ENCODE data around the gene CCR2. TPM values are rescaled to one million over a fixed set of nuclear protein-coding genes. Genes with fewer than 3 reads are reported as not detected.

The CCR2 gene
- total and polyA plus RNA-seq, 2 of the 4 experiments (the other 2 are of a cell fraction) = not detected

DNA sequence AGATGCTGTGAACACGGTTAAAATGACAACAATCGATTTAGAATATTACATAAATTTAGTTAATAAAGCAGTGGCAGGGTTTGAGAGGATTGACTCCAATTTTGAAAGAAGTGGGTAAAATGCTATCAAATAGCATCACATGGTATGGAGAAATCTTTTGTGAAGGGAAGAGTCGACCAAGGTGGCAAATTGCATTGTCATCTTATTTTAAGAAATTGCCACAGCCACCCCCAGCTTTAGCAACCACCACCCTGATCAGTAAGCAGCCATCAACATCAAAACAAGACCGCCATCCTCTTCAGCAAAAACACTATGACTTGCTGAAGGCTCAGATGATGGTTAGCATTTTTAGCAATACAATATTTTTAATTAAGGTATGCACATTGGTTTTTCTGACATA is 11.1 kb downstream of the CCR2 start:
- Histone ChIP-seq H3K4me1 (ENCODE audit: control insufficient read depth, insufficient read depth, low read length) (no peaks in the 10 kb centered on the region), H2BK5ac (ENCODE audit: low read depth, low read length, poor library complexity, severe bottlenecking) (no peak overlapping the region), H3K4ac (ENCODE audit: low read depth, low read length) (no peak overlapping the region), H4K5ac (ENCODE audit: low read depth, low read length) (no peak overlapping the region), H3K4me3 (ENCODE audit: insufficient read depth, low read depth, low read length) (no peak overlapping the region), H3K79me1 (ENCODE audit: low read depth in 1 of 2, low read length in 2 of 2) (no peaks in the 10 kb centered on the region), H4K20me1 (ENCODE audit: insufficient read depth, low read length) (no peaks in the 10 kb centered on the region), H4K91ac (ENCODE audit: insufficient read depth, low read depth, low read length) (no peak overlapping the region), H3K4me2 (ENCODE audit: low read depth, low read length) (no peak overlapping the region), H3K9ac (ENCODE audit: low read depth, low read length) (no peak overlapping the region), H3K27ac (ENCODE audit: insufficient read depth, low read length) (no peak overlapping the region), H3K9me1 (ENCODE audit: insufficient read depth, low read length) (no peaks in the 10 kb centered on the region), H2BK15ac (ENCODE audit: low read depth, low read length) (no peak overlapping the region), H3K14ac (replicated peaks; ENCODE audit: low read depth, low read length) (no peak overlapping the region), H3K23ac (ENCODE audit: low read depth, low read length) (no peak overlapping the region), H4K8ac (ENCODE audit: low read depth in 2 of 2, low read length in 2 of 2) (no peak overlapping the region), H3K18ac (ENCODE audit: low read depth, low read length) (no peak overlapping the region), H2AK9ac (replicated peaks; ENCODE audit: low read depth, low read length, poor library complexity) (no peak overlapping the region), H2BK120ac (ENCODE audit: low read depth, low read length) (no peak overlapping the region), H3K27me3 (ENCODE audit: control insufficient read depth, insufficient read depth, low read length) (peaks cover 44% of the 10 kb centered on the region), H3K36me3 (ENCODE audit: control insufficient read depth, insufficient read depth, low read length) (no peaks in the 10 kb centered on the region), H2AFZ (replicated peaks; ENCODE audit: low read length, poor library complexity) (no peak overlapping the region), H3K56ac (ENCODE audit: extremely low read depth, insufficient read depth, low read length) (no peak overlapping the region), H3K9me3 (ENCODE audit: control insufficient read depth, insufficient read depth, low read length) (no peaks in the 10 kb centered on the region), H2BK20ac (ENCODE audit: low read depth, low read length) (no peak overlapping the region), H2AK5ac (ENCODE audit: low read depth, low read length) (no peak overlapping the region)
- no CpG with 5 or more reads among the region's 4 CpGs for WGBS, 2 experiments (ENCODE audit: extremely low coverage in 2 of 2, insufficient read length in 1 of 2)
- dilution Hi-C loops (cut with HindIII; ENCODE audit: low sequenced_read_pairs, unreplicated experiment) (no loop called here), in situ Hi-C loops (cut with MboI; ENCODE audit: low sequenced_read_pairs) (no loop called here), intact Hi-C loops (cut with micrococcal nuclease) (no loop called here)
- no TSS peak for BruUV-seq (replicated peaks)
- CTCF ChIA-PET = no interaction called here
- DNase-seq (no peak), ATAC-seq (ENCODE audit: low read depth) (no peak)
- POLR2A ChIA-PET (ENCODE audit: unreplicated experiment) = no interaction called here
- TF ChIP-seq CEBPB (IDR thresholded peaks at IDR 0.05; ENCODE audit: low read depth, low read length) (no peak), MAFK (IDR thresholded peaks at IDR 0.05; ENCODE audit: low read depth, low read length) (no peak), RFX5 (IDR thresholded peaks at IDR 0.05; ENCODE audit: low read depth, low read length) (no peak), MAZ (IDR thresholded peaks at IDR 0.05; ENCODE audit: borderline replicate concordance, low read depth, low read length) (no peak), FOS (IDR thresholded peaks at IDR 0.05; ENCODE audit: low read depth, low read length) (no peak), POLR2A (IDR thresholded peaks at IDR 0.05; ENCODE audit: low read depth, low read length) (no peak), MXI1 (IDR thresholded peaks at IDR 0.05; ENCODE audit: borderline replicate concordance, low read depth, low read length) (no peak), RAD21 (IDR thresholded peaks at IDR 0.05; ENCODE audit: low read length) (no peak), NFE2L2 (IDR thresholded peaks at IDR 0.05; ENCODE audit: low read depth, low read length) (no peak), BHLHE40 (IDR thresholded peaks at IDR 0.05; ENCODE audit: low read depth, low read length) (no peak), CHD1 (IDR thresholded peaks at IDR 0.05; ENCODE audit: low read depth, low read length) (no peak), SMC3 (IDR thresholded peaks at IDR 0.05; ENCODE audit: low read depth, low read length) (no peak), RCOR1 (IDR thresholded peaks at IDR 0.05; ENCODE audit: insufficient replicate concordance, low read length) (no peak)
- TF ChIP-seq, protein P1, sequence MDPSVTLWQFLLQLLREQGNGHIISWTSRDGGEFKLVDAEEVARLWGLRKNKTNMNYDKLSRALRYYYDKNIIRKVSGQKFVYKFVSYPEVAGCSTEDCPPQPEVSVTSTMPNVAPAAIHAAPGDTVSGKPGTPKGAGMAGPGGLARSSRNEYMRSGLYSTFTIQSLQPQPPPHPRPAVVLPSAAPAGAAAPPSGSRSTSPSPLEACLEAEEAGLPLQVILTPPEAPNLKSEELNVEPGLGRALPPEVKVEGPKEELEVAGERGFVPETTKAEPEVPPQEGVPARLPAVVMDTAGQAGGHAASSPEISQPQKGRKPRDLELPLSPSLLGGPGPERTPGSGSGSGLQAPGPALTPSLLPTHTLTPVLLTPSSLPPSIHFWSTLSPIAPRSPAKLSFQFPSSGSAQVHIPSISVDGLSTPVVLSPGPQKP (IDR thresholded peaks at IDR 0.05; ENCODE audit: borderline replicate concordance, low read depth, low read length) = no peak
- TF ChIP-seq, protein P2, sequence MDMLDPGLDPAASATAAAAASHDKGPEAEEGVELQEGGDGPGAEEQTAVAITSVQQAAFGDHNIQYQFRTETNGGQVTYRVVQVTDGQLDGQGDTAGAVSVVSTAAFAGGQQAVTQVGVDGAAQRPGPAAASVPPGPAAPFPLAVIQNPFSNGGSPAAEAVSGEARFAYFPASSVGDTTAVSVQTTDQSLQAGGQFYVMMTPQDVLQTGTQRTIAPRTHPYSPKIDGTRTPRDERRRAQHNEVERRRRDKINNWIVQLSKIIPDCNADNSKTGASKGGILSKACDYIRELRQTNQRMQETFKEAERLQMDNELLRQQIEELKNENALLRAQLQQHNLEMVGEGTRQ (IDR thresholded peaks at IDR 0.05; ENCODE audit: low read depth, low read length) = no peak
- TF ChIP-seq, protein P3, sequence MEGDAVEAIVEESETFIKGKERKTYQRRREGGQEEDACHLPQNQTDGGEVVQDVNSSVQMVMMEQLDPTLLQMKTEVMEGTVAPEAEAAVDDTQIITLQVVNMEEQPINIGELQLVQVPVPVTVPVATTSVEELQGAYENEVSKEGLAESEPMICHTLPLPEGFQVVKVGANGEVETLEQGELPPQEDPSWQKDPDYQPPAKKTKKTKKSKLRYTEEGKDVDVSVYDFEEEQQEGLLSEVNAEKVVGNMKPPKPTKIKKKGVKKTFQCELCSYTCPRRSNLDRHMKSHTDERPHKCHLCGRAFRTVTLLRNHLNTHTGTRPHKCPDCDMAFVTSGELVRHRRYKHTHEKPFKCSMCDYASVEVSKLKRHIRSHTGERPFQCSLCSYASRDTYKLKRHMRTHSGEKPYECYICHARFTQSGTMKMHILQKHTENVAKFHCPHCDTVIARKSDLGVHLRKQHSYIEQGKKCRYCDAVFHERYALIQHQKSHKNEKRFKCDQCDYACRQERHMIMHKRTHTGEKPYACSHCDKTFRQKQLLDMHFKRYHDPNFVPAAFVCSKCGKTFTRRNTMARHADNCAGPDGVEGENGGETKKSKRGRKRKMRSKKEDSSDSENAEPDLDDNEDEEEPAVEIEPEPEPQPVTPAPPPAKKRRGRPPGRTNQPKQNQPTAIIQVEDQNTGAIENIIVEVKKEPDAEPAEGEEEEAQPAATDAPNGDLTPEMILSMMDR (conservative IDR thresholded peaks at IDR 0.05; ENCODE audit: low read depth, low read length) = no peak
